Activated CD4-positive, CD25-positive, alpha-beta regulatory T cell treated with anti-CD3 and anti-CD28 coated beads, Interleukin-2, amount 50 U/mL, for 72 hours (primary cell): ENCODE results near the gene PYCR2.
"Not testable (repeated sequence)": the region's sequence is repeated elsewhere in the genome, so short reads cannot be mapped to it uniquely, and the experiment has no call there.

Experiments used
- DNase-seq: peaks from one replicate; pipeline ENCODE4 v3.0.0; 2021

PYCR2 gene

GRCh38 chr1:225888898-225889601 is 35.0 kb downstream of the PYCR2 start, which contains the start of gene LEFTY1:
TSS of gene LEFTY1 (minus strand) at chr1:225889146. CDS start at chr1:225889066, 80 bp downstream.
- no peak for DNase-seq

- DNase-seq: no peak
Observed at GRCh38 chr1:225888289-225888897, 35.7 kb downstream of the PYCR2 start.

GRCh38 chr1:225887554-225888288 is 36.3 kb downstream of the PYCR2 start:
- DNase-seq: not testable (repeated sequence)

GRCh38 chr1:225887030-225887314 is 37.1 kb downstream of the PYCR2 start:
- DNase-seq: no peak

GRCh38 chr1:225886159-225887029 is 37.7 kb downstream of the PYCR2 start:
- no peak for DNase-seq

GRCh38 chr1:225885336-225885735 is 38.7 kb downstream of the PYCR2 start:
- DNase-seq: no peak

GRCh38 chr1:225883616-225884265 is 40.3 kb downstream of the PYCR2 start:
- no peak for DNase-seq

GRCh38 chr1:225882694-225883615 is 41.1 kb downstream of the PYCR2 start:
- DNase-seq: peak; percentile 54

- peak; percentile 86 for DNase-seq
Observed at GRCh38 chr1:225881959-225882693, 41.9 kb downstream of the PYCR2 start, which contains the start of gene TMEM63A. TSS of gene TMEM63A (minus strand) at chr1:225882380. CDS start at chr1:225877580, 4,800 bp downstream.

- peak; percentile 50 for DNase-seq
Observed at GRCh38 chr1:225881081-225881958, 42.7 kb downstream of the PYCR2 start.

GRCh38 chr1:225880636-225881035 is 43.4 kb downstream of the PYCR2 start:
- no peak for DNase-seq

- no peak for DNase-seq
Observed at GRCh38 chr1:225880222-225880588, 43.8 kb downstream of the PYCR2 start.

- no peak for DNase-seq
Observed at GRCh38 chr1:225879521-225880221, 44.4 kb downstream of the PYCR2 start.

- no peak for DNase-seq
Observed at GRCh38 chr1:225878282-225878681, 45.8 kb downstream of the PYCR2 start.

GRCh38 chr1:225877580-225877979 is 46.5 kb downstream of the PYCR2 start:
- DNase-seq: no peak

- no peak for DNase-seq
Observed at GRCh38 chr1:225876900-225877510, 47.0 kb downstream of the PYCR2 start.

GRCh38 chr1:225875044-225875815 is 48.8 kb downstream of the PYCR2 start:
- DNase-seq: no peak

- DNase-seq: no peak
Observed at GRCh38 chr1:225874431-225874830, 49.6 kb downstream of the PYCR2 start.
